NCI-H345 (cell line): ENCODE data around the gene HOXA2.
A peak's percentile ranks its signal among the peaks of the same experiment; 100 is the strongest.

Source experiments
- DNase-seq: peaks from one replicate; lab custom pipeline; 2025; lab: John Stamatoyannopoulos, UW

Gene HOXA2

GRCh38 chr7:27141137-27141922 lies 38.8 kb upstream of the HOXA2 start:
- no peak for DNase-seq

DNA sequence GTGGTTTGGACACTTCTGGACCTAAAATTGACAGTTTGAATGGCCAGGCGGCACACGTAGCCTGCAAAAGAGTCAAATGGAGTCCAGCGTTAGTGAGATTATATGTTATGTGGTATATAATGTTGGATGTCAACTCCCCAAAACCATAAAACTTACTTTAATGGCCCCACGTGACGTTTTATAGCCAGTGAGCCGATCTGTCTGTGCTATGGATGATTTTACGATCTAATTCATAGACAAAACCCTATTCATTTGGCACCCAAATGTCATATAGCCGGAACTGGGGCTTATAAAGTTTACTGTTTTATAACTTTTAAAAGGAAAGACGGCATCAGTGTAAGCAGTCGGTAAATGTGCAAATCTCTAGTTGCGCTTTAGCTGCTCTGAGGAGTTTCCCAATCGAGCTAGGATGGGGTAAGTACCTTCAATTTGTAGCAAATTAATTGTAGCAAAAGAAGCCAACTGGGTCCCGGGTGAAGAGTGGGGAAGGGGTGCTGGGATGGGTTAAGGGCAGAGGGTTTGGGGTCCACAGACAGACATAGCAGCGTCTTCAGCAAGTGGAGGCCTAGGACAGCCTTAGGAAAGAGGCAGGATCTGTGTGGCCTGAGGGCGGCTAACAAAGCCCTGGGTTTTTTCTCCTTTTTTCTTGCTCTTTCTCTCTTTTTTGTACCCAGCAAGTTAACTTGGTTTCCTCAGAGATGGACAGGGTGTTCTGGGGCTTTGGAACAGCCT lies 37.8 kb upstream of the HOXA2 start:
- no peak for DNase-seq

DNA sequence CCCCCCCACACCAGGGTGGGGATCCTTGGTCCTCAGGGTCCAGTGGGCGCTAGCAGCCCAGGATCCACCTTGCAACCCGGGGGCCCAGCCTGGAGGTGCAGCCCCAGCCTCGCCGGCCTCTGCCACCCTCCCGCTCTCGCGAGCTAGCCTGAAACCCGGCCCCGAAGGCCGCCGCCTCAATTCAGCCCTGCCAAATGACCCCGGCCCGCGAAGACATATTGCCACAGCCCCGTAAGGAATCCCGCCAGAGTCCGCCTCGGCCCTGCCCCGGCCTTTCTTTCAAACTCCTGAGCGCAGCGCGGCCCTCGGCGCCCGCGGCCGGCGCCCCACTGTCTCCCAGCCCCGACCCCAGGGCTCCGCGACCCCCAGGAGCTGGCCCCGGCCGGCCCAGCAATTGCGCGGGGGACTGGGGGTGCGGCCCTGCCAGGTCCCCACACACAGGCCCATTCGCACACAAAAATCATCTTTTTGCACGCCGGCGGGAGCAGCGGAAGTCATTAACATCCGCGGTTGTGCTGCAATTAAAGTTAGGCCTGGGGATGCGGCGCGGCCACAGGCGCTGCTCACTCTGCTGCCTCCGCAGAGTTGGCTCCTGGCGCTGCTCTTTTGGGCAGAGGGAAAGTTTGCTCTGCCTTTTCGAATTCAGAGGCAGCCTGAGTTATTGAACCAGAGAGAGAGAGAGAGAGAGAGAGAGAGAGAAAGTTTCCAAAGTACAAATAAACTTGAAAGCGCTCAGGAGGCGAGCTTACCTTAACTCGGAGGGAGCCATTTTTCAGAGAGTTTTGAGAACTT lies 37.0 kb upstream of the HOXA2 start:
- no peak for DNase-seq

DNA sequence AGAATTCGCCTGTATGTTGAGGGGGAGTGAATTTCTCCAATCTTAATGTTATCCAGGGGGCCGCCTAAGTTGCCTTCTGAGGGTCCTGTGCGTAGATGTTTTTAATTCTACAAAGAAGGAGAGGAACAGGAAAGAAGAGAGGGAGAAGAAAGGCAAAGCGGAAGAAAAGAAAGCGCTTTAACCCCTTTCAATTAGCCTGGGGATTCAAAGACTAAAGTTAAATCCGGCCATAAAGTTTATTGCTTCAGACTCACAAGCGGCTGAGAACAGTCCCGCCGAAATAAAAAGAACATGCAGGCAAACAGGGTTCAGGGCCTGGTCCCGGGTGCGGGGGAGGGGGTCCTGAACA lies 36.5 kb upstream of the HOXA2 start:
- DNase-seq = no peak

GRCh38 chr7:27138472-27138871 lies 36.0 kb upstream of the HOXA2 start:
- DNase-seq = no peak

- DNase-seq = no peak
Observed at GRCh38 chr7:27137640-27138315, 35.3 kb upstream of the HOXA2 start.

- no peak for DNase-seq
Observed at GRCh38 chr7:27134392-27134791, 31.9 kb upstream of the HOXA2 start.

DNA sequence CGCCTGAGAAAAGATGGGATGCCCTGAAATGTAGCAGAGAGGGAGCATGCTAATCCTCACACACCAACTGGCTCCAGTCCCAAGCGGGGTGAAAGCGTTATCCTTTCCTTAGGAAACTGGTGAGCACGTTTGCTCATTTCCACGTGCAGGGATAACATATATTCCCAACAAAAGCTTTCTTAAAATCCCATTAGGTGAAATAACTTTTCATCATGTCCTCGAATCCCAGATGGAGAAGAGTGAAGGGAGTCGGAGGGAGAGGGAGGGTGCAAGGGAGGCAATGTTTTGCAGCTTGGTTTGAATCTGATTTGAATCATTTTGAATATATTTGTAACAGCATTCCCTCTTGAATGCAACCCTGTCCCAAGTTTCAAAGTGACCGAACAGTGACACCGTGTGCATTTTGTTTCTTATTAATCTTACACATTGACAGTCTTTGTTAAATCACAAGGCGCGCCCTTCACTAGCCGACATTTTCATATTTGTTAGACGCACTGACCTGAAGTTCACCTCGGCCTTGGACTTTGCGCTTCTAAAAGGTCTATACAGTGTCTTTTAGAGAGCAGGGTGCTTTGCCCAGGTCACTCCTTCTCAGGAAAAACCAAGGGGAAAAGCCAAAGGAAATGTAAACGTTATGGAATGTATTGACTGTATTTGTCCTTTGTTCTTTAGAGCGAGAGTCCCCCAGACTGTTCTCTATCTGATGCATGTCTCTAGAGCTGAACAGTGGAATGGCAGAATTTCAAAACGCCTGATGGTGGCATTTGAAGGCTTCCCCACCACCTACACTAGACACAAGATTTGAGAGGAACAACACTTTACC lies 31.1 kb upstream of the HOXA2 start:
- DNase-seq = no peak

GRCh38 chr7:27132978-27133377 lies 30.5 kb upstream of the HOXA2 start:
- no peak for DNase-seq

- DNase-seq = no peak
Observed at GRCh38 chr7:27132214-27132613, 29.7 kb upstream of the HOXA2 start.

- DNase-seq = no peak
Observed at GRCh38 chr7:27131390-27131819, 28.9 kb upstream of the HOXA2 start.

DNA sequence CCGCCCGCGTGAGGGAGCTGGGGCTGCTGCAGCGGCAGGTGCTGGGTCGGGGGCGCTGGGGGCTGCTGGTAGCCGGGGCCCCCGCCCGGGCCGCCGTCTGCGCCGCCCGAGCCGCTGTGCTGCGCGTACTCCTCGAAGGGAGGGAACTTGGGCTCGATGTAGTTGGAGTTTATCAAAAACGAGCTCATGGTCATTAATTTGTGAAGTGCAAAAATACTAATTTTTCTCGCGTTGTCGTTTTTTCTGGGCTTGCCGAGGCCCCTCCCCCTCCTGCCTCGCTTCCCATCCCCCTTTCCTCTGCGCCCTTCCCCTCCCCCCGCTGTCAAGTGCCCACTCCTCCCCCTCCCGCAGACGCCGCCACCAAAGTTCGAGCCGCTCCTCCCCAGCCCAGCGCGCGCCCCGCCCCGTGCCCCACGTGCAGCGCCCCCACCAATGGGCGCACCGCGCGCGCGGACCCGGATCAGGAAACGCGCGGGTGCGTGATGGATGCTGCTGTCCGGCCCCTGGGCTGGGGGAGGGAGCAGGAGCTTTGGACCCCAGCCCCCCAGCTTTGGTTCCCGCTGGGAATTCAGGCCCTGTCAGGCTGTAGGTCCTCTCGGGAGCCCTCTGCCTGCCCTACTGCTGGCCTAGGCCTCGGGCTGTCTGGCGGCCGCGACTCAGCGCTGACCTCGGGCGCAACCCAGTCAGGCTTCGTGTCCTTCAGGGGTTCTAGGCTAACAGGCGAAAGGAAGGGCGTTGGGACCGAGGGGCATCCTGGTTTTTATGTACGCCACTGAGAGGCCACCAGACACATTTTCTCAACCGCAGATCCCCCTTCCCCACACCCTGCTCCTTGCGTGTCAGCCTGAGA lies 28.3 kb upstream of the HOXA2 start, which contains the start of gene HOXA4:
HOXA4 (minus strand) TSS at position 218 of the 850 bp plus-strand sequence; CDS start at position 194, 24 bp downstream.
- peak; percentile 78 for DNase-seq

DNA sequence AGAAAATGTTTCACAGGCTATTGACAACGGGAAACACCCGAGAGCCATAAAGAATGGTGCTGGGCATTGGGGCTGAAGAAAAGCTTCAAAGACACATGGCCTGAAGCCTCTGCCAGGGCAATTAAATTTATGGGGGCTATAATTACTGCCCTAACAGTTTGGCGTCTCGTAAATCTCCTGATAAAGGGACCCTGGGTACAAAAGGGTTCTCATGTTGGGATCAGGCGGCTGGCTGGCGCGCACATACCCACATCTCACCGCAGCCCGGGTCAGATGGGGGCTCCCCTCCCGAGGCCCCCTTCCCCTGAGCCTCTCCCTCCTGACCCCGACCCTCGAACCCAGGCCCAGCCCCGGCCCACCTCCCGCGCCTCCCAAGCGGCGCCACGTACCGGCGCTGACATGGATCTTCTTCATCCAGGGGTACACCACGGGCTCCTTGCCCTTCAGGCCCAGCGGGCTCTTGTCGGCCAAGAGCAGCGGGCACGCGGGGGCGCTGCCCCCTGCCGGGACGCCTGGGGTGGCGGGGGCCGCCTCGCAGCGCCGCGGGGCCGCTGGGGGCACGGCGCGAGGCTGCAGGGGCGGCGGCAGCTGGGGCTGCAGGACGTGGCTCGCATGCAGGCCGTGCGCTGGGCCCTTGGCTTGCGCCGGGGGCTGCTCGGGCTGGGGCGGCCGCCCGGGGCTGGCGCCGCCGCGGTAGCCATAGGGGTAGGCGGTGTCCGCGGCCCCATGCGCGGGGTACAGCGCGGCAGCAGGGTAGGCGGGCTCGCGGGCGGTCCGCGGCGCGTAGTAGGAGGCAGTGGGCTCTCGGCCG lies 27.5 kb upstream of the HOXA2 start:
- DNase-seq = no peak

DNA sequence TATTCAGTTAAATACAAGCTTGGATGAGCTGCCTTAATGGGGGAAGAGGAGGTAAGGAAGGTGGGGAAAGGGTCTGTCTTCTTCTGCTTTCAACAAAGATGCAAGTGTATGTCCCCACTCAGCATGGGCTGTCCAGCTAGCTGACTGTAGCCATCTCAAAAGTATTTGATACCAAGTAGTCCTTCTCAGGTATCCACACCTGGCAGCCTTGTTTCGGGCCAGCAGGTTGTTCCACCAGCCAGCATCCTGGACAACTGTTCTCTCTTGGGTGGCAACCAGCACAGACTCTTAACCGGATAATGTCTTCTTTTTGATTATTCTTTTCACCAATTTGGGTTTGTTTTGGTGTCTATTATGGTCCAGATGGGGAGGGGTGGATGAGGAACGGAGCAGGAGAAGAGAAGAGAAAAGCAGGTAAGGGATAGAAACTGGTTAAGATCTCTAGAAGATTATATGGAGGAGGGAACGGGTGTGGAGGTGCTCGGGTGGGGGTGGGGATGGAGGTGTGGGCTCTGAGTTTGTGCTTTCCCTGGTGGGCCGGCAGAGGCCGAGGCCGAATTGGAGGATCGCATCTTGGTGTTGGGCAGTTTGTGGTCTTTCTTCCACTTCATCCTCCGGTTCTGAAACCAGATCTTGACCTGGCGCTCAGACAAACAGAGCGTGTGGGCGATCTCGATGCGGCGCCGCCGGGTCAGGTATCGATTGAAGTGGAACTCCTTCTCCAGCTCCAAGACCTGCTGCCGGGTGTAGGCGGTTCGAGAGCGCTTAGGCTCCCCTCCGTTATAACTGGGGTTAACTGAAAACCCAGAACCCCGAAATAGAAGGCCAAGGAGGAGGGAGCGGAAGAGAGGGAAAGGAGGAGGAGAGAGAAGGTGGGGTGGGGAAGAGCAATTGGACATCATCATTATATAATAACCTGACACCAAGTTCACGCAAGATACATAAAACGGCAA lies 26.6 kb upstream of the HOXA2 start:
- no peak for DNase-seq

GRCh38 chr7:27128034-27128433 lies 25.6 kb upstream of the HOXA2 start:
- DNase-seq = no peak

DNA sequence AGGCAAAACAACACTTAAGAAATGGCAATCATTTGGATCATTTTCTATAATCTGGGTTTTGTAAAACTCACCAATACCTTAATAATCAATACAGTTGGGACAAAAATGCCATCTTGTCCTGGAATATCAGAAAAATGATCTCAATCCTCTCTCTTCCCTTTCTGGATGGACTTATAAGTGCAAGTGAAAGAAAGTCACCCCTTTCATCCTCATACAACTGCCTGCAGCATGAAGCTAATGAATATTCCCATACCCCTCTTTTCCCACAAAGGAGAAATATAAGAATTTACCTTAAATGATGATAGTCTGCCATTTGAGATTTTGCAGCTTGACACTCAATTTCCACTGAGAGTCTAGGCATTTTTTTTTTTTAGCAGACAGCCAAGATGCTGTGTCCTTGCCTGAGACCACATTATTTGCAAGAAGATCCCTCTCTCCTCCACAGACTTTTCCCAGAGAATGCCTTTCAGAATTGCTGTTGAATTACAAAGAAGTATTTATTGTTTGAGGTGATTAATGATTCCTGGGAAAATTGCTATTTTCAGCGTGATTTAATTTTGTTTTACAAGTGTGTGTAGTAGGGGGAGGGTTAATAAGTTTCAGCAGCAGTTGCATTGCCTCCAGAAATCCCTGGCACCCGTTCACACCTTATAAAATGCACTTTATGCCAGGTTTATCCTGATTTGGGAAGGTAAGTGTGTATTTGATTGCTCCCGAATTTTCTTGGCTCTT lies 24.3 kb upstream of the HOXA2 start:
- no peak for DNase-seq

DNA sequence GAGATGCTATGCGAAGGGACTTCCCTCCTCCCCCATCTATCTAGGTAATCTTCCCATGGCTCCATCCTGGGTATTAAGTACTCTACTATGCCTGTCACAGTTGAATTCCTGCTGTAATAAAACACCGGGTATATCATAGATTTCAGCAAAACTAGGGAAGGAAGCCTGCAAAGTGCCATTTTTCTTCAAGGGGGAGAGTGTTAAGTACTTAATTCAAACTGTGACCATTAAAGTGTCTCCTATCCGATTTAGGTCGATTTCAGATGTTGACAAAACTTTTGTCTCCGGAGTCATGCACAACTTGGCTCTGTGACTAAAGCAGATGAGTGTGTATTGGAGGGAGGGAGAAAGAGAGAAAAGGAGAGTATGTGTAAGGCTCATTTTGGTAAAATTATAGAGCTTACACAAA lies 23.5 kb upstream of the HOXA2 start:
- no peak for DNase-seq
